ENCODE measurements around the gene BMPR1B.
A peak's percentile ranks its signal among the peaks of the same experiment; 100 is the strongest.
"Not testable (repeated sequence)": the region's sequence is repeated elsewhere in the genome, so short reads cannot be mapped to it uniquely, and the experiment has no call there.

BMPR1B gene

DNA sequence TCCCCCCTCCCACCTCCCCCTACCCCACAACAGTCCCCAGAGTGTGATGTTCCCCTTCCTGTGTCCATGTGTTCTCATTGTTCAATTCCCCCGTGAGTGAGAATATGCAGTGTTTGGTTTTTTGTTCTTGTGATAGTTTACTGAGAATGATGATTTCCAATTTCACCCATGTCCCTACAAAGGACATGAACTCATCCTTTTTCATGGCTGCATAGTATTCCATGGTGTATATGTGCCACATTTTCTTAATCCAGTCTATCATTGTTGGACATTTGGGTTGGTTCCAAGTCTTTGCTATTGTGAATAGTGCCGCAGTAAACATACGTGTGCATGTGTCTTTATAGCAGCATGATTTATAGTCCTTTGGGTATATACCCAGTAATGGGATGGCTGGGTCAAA is 413.6 kb downstream of the BMPR1B start:
- H2BK15ac ChIP-seq (ENCODE audit: low read length); H3K79me1 ChIP-seq (ENCODE audit: low read depth, low read length); H4K91ac ChIP-seq (ENCODE audit: low read depth, low read length, poor library complexity); H2BK5ac ChIP-seq (ENCODE audit: low read length); H3K4ac ChIP-seq (ENCODE audit: low read length); DNase-seq (ENCODE audit: low spot score); H2AK5ac ChIP-seq (ENCODE audit: low read depth, low read length); H3K18ac ChIP-seq (ENCODE audit: low read length); H3K27me3 ChIP-seq (ENCODE audit: control insufficient read depth in 3 of 3, insufficient read depth in 3 of 3, low read depth in 1 of 3, low read length in 3 of 3); H2BK120ac ChIP-seq (ENCODE audit: low read depth, low read length); H3K14ac ChIP-seq (ENCODE audit: low read length); H3K4me2 ChIP-seq (ENCODE audit: insufficient read depth, low read length, poor library complexity, severe bottlenecking); H3K23ac ChIP-seq (ENCODE audit: low read depth, low read length, poor library complexity); H3K4me3 ChIP-seq (ENCODE audit: low read length in 2 of 2); H2BK12ac ChIP-seq (ENCODE audit: low read length); H3K9me3 ChIP-seq (replicated peaks in 1 of 2; ENCODE audit: control insufficient read depth in 2 of 2, insufficient read depth in 1 of 2, low read depth in 1 of 2, low read length in 2 of 2); H2AFZ ChIP-seq (ENCODE audit: low read length); H3K27ac ChIP-seq (replicated peaks; ENCODE audit: low read length); H3K9ac ChIP-seq (ENCODE audit: low read depth, low read length, poor library complexity); H4K8ac ChIP-seq (ENCODE audit: low read depth, low read length); H3K4me1 ChIP-seq (ENCODE audit: control insufficient read depth in 2 of 2, insufficient read depth in 1 of 2, low read depth in 1 of 2, low read length in 2 of 2): not testable (repeated sequence)
- peaks cover 0 to 36% of the 10 kb centered on the region in 2 donors for H3K36me3 ChIP-seq (replicated peaks in 1 of 2; ENCODE audit: control insufficient read depth in 2 of 2, insufficient read depth in 2 of 2, low read length in 2 of 2)
- no CpG with 5 or more reads among the region's 3 CpGs for WGBS, 2 donors (ENCODE audit: extremely low coverage in 2 of 2, insufficient read length in 2 of 2, insufficient replicate concordance in 1 of 2)

DNA sequence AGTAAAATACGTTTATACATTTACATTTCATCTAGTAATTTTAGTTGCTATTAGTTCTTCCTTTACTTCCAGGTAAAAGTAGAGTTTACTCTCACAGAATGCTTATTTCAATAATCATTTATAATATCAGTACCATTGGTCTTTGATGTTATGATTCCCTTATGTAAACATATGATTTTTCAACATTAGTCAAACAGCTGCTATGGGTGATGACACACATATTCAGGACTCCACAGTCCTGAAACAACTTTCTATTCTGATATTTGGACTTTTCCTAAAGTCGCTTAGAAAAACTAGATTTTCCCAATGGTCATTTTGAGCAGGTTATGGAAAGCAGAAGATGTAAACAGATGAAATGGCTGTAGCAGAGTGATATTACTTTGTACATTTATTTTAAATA is 421.2 kb downstream of the BMPR1B start:
- Histone ChIP-seq H3K4me2 (ENCODE audit: insufficient read depth, low read length, poor library complexity, severe bottlenecking) (no peak overlapping the region), H3K9ac (ENCODE audit: low read depth, low read length, poor library complexity) (no peak overlapping the region), H3K4me3 (ENCODE audit: low read length in 2 of 2) (no peak overlapping the region), H3K23ac (ENCODE audit: low read depth, low read length, poor library complexity) (no peak overlapping the region), H2BK15ac (ENCODE audit: low read length) (no peak overlapping the region), H2AFZ (ENCODE audit: low read length) (no peak overlapping the region), H2AK5ac (ENCODE audit: low read depth, low read length) (no peak overlapping the region), H2BK5ac (ENCODE audit: low read length) (no peak overlapping the region), H4K8ac (ENCODE audit: low read depth, low read length) (no peak overlapping the region), H3K27me3 (ENCODE audit: control insufficient read depth in 3 of 3, insufficient read depth in 3 of 3, low read depth in 1 of 3, low read length in 3 of 3) (peaks cover 0 to 2% (median 0%) of the 10 kb centered on the region in 3 experiments), H3K14ac (ENCODE audit: low read length) (no peak overlapping the region), H3K4ac (ENCODE audit: low read length) (no peak overlapping the region), H3K79me1 (ENCODE audit: low read depth, low read length) (no peaks in the 10 kb centered on the region), H2BK120ac (ENCODE audit: low read depth, low read length) (no peak overlapping the region), H2BK12ac (ENCODE audit: low read length) (no peak overlapping the region), H3K18ac (ENCODE audit: low read length) (no peak overlapping the region), H3K27ac (replicated peaks; ENCODE audit: low read length) (no peak overlapping the region), H3K36me3 (replicated peaks in 1 of 2; ENCODE audit: control insufficient read depth in 2 of 2, insufficient read depth in 2 of 2, low read length in 2 of 2) (peaks cover 0 to 29% of the 10 kb centered on the region in 2 donors), H4K91ac (ENCODE audit: low read depth, low read length, poor library complexity) (no peak overlapping the region), H3K4me1 (ENCODE audit: control insufficient read depth in 2 of 2, insufficient read depth in 1 of 2, low read depth in 1 of 2, low read length in 2 of 2) (peaks cover 19 to 28% of the 10 kb centered on the region in 2 donors), H3K9me3 (replicated peaks in 1 of 2; ENCODE audit: control insufficient read depth in 2 of 2, insufficient read depth in 1 of 2, low read depth in 1 of 2, low read length in 2 of 2) (peaks cover 6 to 16% of the 10 kb centered on the region in 2 donors)
- WGBS, 2 donors (ENCODE audit: extremely low coverage in 2 of 2, insufficient read length in 2 of 2, insufficient replicate concordance in 1 of 2), result no CpG with 5 or more reads among the region's 2 CpGs
- no peak for DNase-seq (ENCODE audit: low spot score)

DNA sequence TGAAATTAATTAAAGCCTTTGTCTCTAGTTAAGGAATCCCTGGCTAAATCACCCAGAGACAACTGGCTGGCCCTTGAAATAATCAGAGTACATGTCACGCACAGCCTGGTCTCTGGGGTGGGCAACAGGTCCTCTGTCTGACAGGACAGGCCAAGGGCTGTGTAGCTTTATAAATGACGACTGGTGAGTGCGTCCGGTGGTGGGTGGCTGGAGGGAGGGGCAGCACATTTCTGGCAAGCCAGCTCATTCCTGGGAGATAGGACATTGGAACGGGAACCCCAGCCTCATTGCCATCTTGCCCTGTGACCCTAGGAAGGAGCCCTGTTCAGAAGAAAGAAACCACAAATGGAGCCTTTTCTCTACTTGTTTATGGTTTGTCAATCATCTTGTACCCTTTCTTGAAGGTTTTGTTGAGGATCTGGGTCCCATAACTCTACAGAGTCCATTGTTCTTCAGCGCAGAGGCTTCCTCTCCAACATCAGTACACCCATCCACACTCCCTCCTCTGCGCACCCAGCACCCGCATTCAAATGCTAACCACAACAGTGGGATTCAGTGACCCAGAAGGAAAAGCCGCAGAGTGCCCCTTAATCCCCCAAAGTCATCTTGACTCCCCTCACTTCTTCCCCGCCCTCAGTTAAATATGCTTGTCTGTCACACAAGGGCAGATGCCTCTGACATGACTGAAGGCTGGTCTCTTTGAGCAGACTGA is 422.9 kb downstream of the BMPR1B start:
- DNase-seq (ENCODE audit: low spot score), result peak; percentile 37
- peaks cover 0 to 4% (median 0%) of the 10 kb centered on the region in 3 experiments for H3K27me3 ChIP-seq (ENCODE audit: control insufficient read depth in 3 of 3, insufficient read depth in 3 of 3, low read depth in 1 of 3, low read length in 3 of 3)
- H4K8ac ChIP-seq (ENCODE audit: low read depth, low read length), result no peak overlapping the region
- H3K4me1 ChIP-seq (ENCODE audit: control insufficient read depth in 2 of 2, insufficient read depth in 1 of 2, low read depth in 1 of 2, low read length in 2 of 2), result peaks cover 19 to 28% of the 10 kb centered on the region in 2 donors
- H3K9ac ChIP-seq (ENCODE audit: low read depth, low read length, poor library complexity), result no peak overlapping the region
- no peak overlapping the region for H2BK5ac ChIP-seq (ENCODE audit: low read length)
- no peak overlapping the region for H2BK15ac ChIP-seq (ENCODE audit: low read length)
- no peak overlapping the region for H3K4me3 ChIP-seq (ENCODE audit: low read length in 2 of 2)
- H2AFZ ChIP-seq (ENCODE audit: low read length), result no peak overlapping the region
- H3K4me2 ChIP-seq (ENCODE audit: insufficient read depth, low read length, poor library complexity, severe bottlenecking), result peak overlapping the region; percentile 46
- H3K18ac ChIP-seq (ENCODE audit: low read length), result no peak overlapping the region
- peaks cover 6 to 18% of the 10 kb centered on the region in 2 donors for H3K9me3 ChIP-seq (replicated peaks in 1 of 2; ENCODE audit: control insufficient read depth in 2 of 2, insufficient read depth in 1 of 2, low read depth in 1 of 2, low read length in 2 of 2)
- no peaks in the 10 kb centered on the region for H3K79me1 ChIP-seq (ENCODE audit: low read depth, low read length)
- peaks cover 0 to 33% of the 10 kb centered on the region in 2 donors for H3K36me3 ChIP-seq (replicated peaks in 1 of 2; ENCODE audit: control insufficient read depth in 2 of 2, insufficient read depth in 2 of 2, low read length in 2 of 2)
- no peak overlapping the region for H2BK120ac ChIP-seq (ENCODE audit: low read depth, low read length)
- H4K91ac ChIP-seq (ENCODE audit: low read depth, low read length, poor library complexity), result no peak overlapping the region
- H3K4ac ChIP-seq (ENCODE audit: low read length), result no peak overlapping the region
- H3K27ac ChIP-seq (replicated peaks; ENCODE audit: low read length), result peak overlapping the region; percentile 14
- no peak overlapping the region for H3K23ac ChIP-seq (ENCODE audit: low read depth, low read length, poor library complexity)
- no CpG with 5 or more reads among the region's 10 CpGs for WGBS, 2 donors (ENCODE audit: extremely low coverage in 2 of 2, insufficient read length in 2 of 2, insufficient replicate concordance in 1 of 2)
- H3K14ac ChIP-seq (ENCODE audit: low read length), result no peak overlapping the region
- H2BK12ac ChIP-seq (ENCODE audit: low read length), result no peak overlapping the region
- H2AK5ac ChIP-seq (ENCODE audit: low read depth, low read length), result no peak overlapping the region

DNA sequence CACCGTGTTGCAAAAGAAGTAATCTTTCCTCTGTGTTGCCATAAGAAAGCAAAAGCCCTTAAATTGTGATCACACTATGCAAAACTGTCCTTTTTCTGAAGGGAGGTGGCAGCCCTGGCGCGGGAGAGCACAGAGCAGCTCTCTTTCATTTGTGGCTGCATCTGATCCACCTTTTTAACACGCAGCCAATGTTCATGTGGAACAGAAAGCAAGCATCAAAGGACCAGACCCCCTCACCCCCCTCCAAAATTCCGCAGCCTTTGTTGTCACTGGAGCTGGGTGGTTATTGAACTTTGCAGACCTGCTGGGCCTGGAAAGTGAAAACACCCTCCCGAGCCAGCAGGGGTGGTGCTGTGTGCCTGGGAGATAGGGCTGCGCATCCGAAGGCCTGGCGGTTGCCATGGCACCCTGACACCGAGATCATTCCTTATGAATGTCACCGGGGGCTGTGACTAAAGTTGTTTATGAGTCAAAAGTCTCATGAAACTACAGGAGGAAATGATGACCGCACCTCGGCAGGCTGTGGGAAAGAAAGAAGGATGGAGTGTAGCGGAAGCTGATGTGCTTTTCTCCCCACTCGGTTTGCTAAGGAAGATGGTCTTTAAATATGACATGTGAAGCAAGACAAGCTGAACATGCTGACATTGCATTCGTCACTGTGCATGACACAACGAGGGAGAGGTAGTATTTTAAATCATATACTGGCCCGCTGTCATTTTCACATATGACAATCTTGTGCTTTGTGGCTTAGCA is 423.7 kb downstream of the BMPR1B start:
- H4K91ac ChIP-seq (ENCODE audit: low read depth, low read length, poor library complexity), result no peak overlapping the region
- H3K4me3 ChIP-seq (ENCODE audit: low read length in 2 of 2), result peak overlapping the region in 1 of 2 donors; percentile 27
- H3K4me2 ChIP-seq (ENCODE audit: insufficient read depth, low read length, poor library complexity, severe bottlenecking), result peak overlapping the region; percentile 46
- H3K9me3 ChIP-seq (replicated peaks in 1 of 2; ENCODE audit: control insufficient read depth in 2 of 2, insufficient read depth in 1 of 2, low read depth in 1 of 2, low read length in 2 of 2), result peaks cover 6 to 18% of the 10 kb centered on the region in 2 donors
- H3K9ac ChIP-seq (ENCODE audit: low read depth, low read length, poor library complexity), result no peak overlapping the region
- H2AK5ac ChIP-seq (ENCODE audit: low read depth, low read length), result no peak overlapping the region
- peak overlapping the region; percentile 26 for H2AFZ ChIP-seq (ENCODE audit: low read length)
- H3K23ac ChIP-seq (ENCODE audit: low read depth, low read length, poor library complexity), result no peak overlapping the region
- no peak overlapping the region for H2BK12ac ChIP-seq (ENCODE audit: low read length)
- H3K27me3 ChIP-seq (ENCODE audit: control insufficient read depth in 3 of 3, insufficient read depth in 3 of 3, low read depth in 1 of 3, low read length in 3 of 3), result peaks cover 0 to 4% (median 0%) of the 10 kb centered on the region in 3 experiments
- no peak overlapping the region for H2BK15ac ChIP-seq (ENCODE audit: low read length)
- H3K4ac ChIP-seq (ENCODE audit: low read length), result no peak overlapping the region
- H3K36me3 ChIP-seq (replicated peaks in 1 of 2; ENCODE audit: control insufficient read depth in 2 of 2, insufficient read depth in 2 of 2, low read length in 2 of 2), result peaks cover 0 to 39% of the 10 kb centered on the region in 2 donors
- peak overlapping the region; percentile 14 for H3K27ac ChIP-seq (replicated peaks; ENCODE audit: low read length)
- H3K79me1 ChIP-seq (ENCODE audit: low read depth, low read length), result no peaks in the 10 kb centered on the region
- H2BK120ac ChIP-seq (ENCODE audit: low read depth, low read length), result no peak overlapping the region
- peaks cover 19 to 28% of the 10 kb centered on the region in 2 donors for H3K4me1 ChIP-seq (ENCODE audit: control insufficient read depth in 2 of 2, insufficient read depth in 1 of 2, low read depth in 1 of 2, low read length in 2 of 2)
- H3K18ac ChIP-seq (ENCODE audit: low read length), result no peak overlapping the region
- no CpG with 5 or more reads among the region's 18 CpGs for WGBS, 2 donors (ENCODE audit: extremely low coverage in 2 of 2, insufficient read length in 2 of 2, insufficient replicate concordance in 1 of 2)
- H4K8ac ChIP-seq (ENCODE audit: low read depth, low read length), result no peak overlapping the region
- H2BK5ac ChIP-seq (ENCODE audit: low read length), result no peak overlapping the region
- H3K14ac ChIP-seq (ENCODE audit: low read length), result no peak overlapping the region
- peak; percentile 68 for DNase-seq (ENCODE audit: low spot score)
